GM18502 (cell line): ENCODE measurements around the gene CEPT1.

Experiments
- ATAC-seq: cut with Tn5 transposase; IDR thresholded peaks from one replicate; pipeline ENCODE4 v1.9.1; 2021; ENCODE audit warnings: mild to moderate bottlenecking; ENCODE audit not compliant: unreplicated experiment, poor library complexity

CEPT1 gene

GRCh38 chr1:111145963-111146768 is 6.1 kb downstream of the CEPT1 start:
- no peak for ATAC-seq

- ATAC-seq, result no peak
Measured at GRCh38 chr1:111147948-111148347, 7.9 kb downstream of the CEPT1 start.

- ATAC-seq, result peak; percentile 57
Measured at GRCh38 chr1:111148376-111148881, 8.4 kb downstream of the CEPT1 start.

- no peak for ATAC-seq
Measured at GRCh38 chr1:111151838-111152237, 11.8 kb downstream of the CEPT1 start.

GRCh38 chr1:111154021-111154999 is 14.3 kb downstream of the CEPT1 start:
- no peak for ATAC-seq

- no peak for ATAC-seq
Measured at GRCh38 chr1:111157431-111157830, 17.4 kb downstream of the CEPT1 start.

GRCh38 chr1:111161843-111162487 is 21.9 kb downstream of the CEPT1 start:
- ATAC-seq, result no peak

GRCh38 chr1:111162488-111162880 is 22.5 kb downstream of the CEPT1 start:
- no peak for ATAC-seq

- no peak for ATAC-seq
Measured at GRCh38 chr1:111163363-111163762, 23.3 kb downstream of the CEPT1 start.

GRCh38 chr1:111164151-111164550 is 24.1 kb downstream of the CEPT1 start:
- ATAC-seq, result no peak

- no peak for ATAC-seq
Measured at GRCh38 chr1:111172463-111172862, 32.4 kb downstream of the CEPT1 start.

- no peak for ATAC-seq
Measured at GRCh38 chr1:111174070-111174469, 34.0 kb downstream of the CEPT1 start.

- no peak for ATAC-seq
Measured at GRCh38 chr1:111175349-111175748, 35.3 kb downstream of the CEPT1 start.

GRCh38 chr1:111176678-111177077 is 36.7 kb downstream of the CEPT1 start:
- no peak for ATAC-seq

- no peak for ATAC-seq
Measured at GRCh38 chr1:111179968-111180533, 40.0 kb downstream of the CEPT1 start.

- ATAC-seq, result no peak
Measured at GRCh38 chr1:111182052-111182451, 42.0 kb downstream of the CEPT1 start.

GRCh38 chr1:111183308-111184069 is 43.5 kb downstream of the CEPT1 start:
- no peak for ATAC-seq

GRCh38 chr1:111184663-111185062 is 44.6 kb downstream of the CEPT1 start:
- no peak for ATAC-seq

GRCh38 chr1:111190931-111191451 is 51.0 kb downstream of the CEPT1 start:
- ATAC-seq, result no peak
